H7 (cell line): ENCODE results near the gene PRRX2. TPM values are rescaled to one million over a fixed set of nuclear protein-coding genes. Genes with fewer than 3 reads are reported as not detected.

Experiments
- DNase-seq: peaks from one replicate; pipeline ENCODE4 v3.0.0; 2012
- H3K27me3 ChIP-seq: 2 replicates; pipeline ENCODE4 v1.6.0; 2011; ENCODE audit warnings: mild to moderate bottlenecking, low read length; ENCODE audit not compliant: control insufficient read depth, insufficient read depth
- H3K36me3 ChIP-seq: replicated peaks from 2 replicates; pipeline ENCODE4 v1.5.1; 2011; ENCODE audit warnings: low read length; ENCODE audit not compliant: control insufficient read depth, insufficient read depth
- H3K4me3 ChIP-seq: 2 replicates; pipeline ENCODE4 v1.5.1; 2011; ENCODE audit warnings: low read depth, mild to moderate bottlenecking, control low read depth, low read length, moderate library complexity; ENCODE audit not compliant: insufficient read depth
- total RNA-seq: library from RNA; depleted of rRNA; stranded (reverse); fragments of >200 nt; shearing (Covaris generic); gene quantifications from 2 replicates; pipeline ENCODE4 v1.2.3, GENCODE V29; 2014

Gene PRRX2
- total RNA-seq, 1 experiment from 2014 or later, result 12.7 TPM

DNA sequence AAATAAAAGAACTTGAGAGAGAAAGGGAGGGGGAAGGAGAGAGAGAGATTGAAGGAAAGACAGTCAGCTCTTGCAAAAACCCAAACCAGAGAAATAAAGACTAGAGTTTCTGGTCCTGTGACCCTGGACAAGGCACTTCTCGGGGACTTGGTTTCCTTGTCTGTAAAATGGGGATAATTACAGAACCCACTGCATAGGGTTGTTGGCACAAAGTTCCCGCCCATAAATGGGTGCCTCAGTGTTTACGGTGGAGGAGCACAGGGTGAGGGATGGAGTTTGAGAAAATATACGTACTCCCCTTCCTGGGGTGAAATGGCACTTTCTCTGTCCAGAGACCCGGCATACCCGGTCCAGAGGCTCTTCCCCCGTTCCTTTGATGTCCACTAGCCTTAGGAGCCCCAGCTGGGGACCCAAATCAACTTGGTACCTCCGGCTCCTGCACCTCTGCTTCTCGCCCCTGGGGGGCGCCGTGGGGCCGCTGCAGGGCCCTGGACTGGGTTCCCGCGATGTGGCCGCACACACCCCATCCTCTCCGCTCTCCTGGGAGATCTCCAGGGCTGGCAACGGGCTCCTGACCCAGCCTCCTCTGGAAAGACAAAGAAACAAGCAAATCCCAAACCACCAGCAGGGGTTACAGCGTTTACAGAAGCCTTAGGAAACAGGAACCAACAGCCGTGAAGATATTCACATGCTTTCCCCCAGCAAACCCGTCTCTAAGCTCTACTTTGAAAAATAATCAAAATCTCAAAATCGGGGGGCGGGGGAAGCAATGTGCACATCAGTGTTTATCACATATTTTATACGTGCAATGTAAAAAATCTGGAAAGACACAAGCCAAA lies 61.1 kb downstream of the PRRX2 start:
- peak; percentile 98 for DNase-seq
- H3K36me3 ChIP-seq, result no peaks in the 10 kb centered on the region
- no peak overlapping the region for H3K4me3 ChIP-seq
- H3K27me3 ChIP-seq, result no peaks in the 10 kb centered on the region

GRCh38 chr9:129728744-129729143 lies 63.3 kb downstream of the PRRX2 start:
- no peak for DNase-seq
- H3K36me3 ChIP-seq, result no peaks in the 10 kb centered on the region
- no peak overlapping the region for H3K4me3 ChIP-seq
- H3K27me3 ChIP-seq, result no peaks in the 10 kb centered on the region

GRCh38 chr9:129731477-129732085 lies 66.1 kb downstream of the PRRX2 start:
- Histone ChIP-seq H3K27me3 (no peaks in the 10 kb centered on the region), H3K36me3 (no peaks in the 10 kb centered on the region), H3K4me3 (no peak overlapping the region)
- DNase-seq, result peak; percentile 55

GRCh38 chr9:129732100-129732499 lies 66.7 kb downstream of the PRRX2 start:
- H3K36me3 ChIP-seq, result no peaks in the 10 kb centered on the region
- DNase-seq, result no peak
- no peak overlapping the region for H3K4me3 ChIP-seq
- H3K27me3 ChIP-seq, result no peaks in the 10 kb centered on the region

DNA sequence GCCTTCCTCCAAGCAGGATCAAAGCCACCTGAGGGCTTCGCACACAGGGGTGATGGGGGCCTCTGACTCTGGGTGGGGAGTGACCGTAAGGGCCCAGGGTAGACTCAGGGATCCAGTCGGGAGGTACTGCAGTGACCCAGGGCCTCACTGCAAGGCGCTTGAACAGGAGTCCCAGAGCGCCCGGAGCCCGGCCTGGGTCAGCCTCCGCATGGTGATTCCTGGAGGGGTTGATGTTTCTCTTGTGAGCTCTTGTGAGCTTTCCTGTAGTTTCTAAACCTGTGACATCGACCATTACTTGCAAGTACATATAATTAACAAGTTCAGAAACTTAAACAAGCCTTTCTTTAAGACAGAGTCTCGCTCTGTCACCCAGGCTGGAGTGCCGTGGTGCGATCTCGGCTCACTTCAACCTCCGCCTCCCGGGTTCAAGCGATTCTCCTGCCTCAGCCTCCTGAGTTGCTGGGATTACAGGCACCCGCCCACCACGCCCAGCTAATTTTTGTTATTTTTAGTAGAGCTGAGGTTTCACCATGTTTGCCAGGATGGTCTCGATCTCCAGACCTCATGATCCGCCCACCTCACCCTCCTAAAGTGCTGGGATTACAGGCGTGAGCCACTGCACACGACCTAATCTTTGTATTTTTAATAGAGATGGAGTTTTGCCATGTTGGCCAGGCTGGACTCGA lies 67.6 kb downstream of the PRRX2 start:
- DNase-seq, result peak; percentile 39
- Histone ChIP-seq H3K27me3 (no peaks in the 10 kb centered on the region), H3K4me3 (no peak overlapping the region)

DNA sequence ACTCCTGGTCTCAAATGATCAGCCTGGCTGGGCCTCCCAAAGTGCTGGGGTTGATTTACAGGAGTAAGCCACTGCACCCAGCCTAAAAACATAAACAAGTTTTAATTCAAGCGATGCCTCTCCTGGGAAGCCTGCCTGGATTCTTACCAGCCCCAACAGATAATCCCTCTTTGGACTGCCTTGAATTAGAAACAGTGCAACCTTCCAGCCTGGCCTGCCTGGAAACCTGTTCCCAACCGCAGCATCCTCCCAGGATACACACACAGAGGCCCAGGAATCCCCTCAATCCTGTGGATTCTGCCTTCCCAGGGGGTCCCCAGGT lies 68.1 kb downstream of the PRRX2 start:
- H3K36me3 ChIP-seq, result no peaks in the 10 kb centered on the region
- no peak overlapping the region for H3K4me3 ChIP-seq
- H3K27me3 ChIP-seq, result no peaks in the 10 kb centered on the region
- DNase-seq, result peak; percentile 46

More for the DNA sequence above, 67.6 kb downstream of the PRRX2 start:
- no peaks in the 10 kb centered on the region for H3K36me3 ChIP-seq

GRCh38 chr9:129735546-129735945 lies 70.1 kb downstream of the PRRX2 start:
- DNase-seq, result peak; percentile 47
- H3K27me3 ChIP-seq, result no peaks in the 10 kb centered on the region
- H3K36me3 ChIP-seq, result no peaks in the 10 kb centered on the region
- no peak overlapping the region for H3K4me3 ChIP-seq

DNA sequence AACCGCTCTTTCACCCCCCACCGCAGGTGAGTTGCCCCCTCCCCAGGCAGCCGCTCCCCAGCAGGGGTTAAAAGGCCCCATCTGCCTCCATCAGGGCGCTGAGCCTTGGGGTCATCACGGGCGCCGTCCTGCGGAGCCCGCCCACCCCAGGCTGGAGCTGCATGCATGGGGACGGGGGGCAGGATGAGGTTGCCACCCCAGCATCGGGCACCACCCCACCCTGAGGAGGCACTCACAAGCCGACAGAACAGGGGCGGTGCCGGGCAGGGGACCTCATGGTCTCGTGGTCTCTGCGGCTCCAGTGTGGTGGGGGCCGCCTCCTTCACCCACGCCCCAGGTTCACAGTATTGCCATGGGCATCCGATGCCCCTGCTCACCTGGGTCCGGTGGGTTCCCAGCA lies 70.9 kb downstream of the PRRX2 start:
- DNase-seq, result peak; percentile 54
- no peaks in the 10 kb centered on the region for H3K36me3 ChIP-seq
- no peak overlapping the region for H3K4me3 ChIP-seq
- H3K27me3 ChIP-seq, result no peaks in the 10 kb centered on the region

- peak; percentile 96 for DNase-seq
- Histone ChIP-seq H3K27me3 (no peaks in the 10 kb centered on the region), H3K36me3 (no peaks in the 10 kb centered on the region), H3K4me3 (peak overlapping the region; percentile 56)
Measured at GRCh38 chr9:129737479-129738274, 72.2 kb downstream of the PRRX2 start.

- Histone ChIP-seq H3K4me3 (no peak overlapping the region), H3K36me3 (no peaks in the 10 kb centered on the region), H3K27me3 (no peaks in the 10 kb centered on the region)
- no peak for DNase-seq
Measured at GRCh38 chr9:129739432-129739831, 74.0 kb downstream of the PRRX2 start.

- Histone ChIP-seq H3K36me3 (no peaks in the 10 kb centered on the region), H3K4me3 (no peak overlapping the region), H3K27me3 (no peaks in the 10 kb centered on the region)
- DNase-seq, result no peak
Measured at GRCh38 chr9:129740174-129740573, 74.7 kb downstream of the PRRX2 start.

DNA sequence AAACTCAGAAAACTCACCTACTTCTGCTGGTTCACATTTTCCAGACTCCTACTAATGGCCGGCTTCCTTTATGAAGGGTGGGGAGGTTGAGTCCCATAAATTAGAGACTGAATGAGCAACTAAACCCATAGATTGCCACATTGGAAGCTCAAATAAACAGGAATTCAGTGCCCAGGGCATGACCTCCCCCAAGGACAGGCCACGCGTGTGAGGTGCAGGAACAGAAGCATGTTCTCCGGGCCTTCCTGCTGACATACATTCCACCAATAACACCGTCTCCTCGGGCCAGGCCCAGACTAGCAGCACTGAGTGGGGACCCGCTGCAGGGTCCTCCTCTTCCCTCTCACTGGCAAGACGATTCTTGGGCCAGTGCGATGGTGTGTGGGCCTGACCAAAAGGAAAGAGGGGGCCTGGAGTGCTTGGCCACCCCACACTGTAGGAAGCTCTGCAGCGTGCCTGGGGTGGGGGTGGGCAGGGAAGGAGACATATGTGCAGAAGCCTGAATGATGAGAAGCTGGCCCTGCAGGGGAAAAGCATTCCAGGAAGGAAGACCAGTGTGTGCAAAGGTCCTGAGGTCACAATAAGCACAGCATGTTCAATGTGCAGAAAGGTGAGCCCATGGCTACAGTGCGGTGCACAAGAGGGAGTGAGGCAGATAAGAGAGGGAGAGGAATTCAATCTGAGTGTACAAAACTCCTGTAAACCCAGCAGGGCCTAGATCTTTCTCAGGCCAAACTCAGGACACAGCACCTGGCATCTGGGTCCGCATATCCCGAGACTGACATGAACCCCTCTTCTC lies 75.4 kb downstream of the PRRX2 start:
- Histone ChIP-seq H3K4me3 (no peak overlapping the region), H3K36me3 (no peaks in the 10 kb centered on the region), H3K27me3 (no peaks in the 10 kb centered on the region)
- no peak for DNase-seq

DNA sequence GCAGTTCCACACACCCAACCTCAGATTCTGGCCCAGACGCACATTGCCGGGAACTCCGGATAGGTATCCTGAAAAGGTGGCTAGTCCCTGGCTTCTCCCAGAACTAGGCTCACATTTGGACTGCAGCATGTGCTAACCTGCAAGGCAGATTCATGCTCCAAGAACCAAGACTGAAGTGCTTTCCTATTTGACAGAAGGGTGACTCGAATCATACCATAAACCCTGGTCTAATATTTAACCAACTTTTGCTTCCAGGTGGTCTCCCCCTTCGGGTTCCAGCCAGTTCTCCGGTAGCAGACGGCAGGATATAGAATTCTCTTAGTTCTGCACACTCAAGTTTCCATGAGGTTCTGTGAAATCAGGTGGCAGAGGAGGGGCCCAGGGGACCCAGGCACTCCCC lies 79.8 kb downstream of the PRRX2 start:
- no peak for DNase-seq
- Histone ChIP-seq H3K27me3 (no peaks in the 10 kb centered on the region), H3K36me3 (no peaks in the 10 kb centered on the region), H3K4me3 (no peak overlapping the region)
